Gastrocnemius medialis (tissue), 4 donors: ENCODE data around the gene CPA4. TPM values are rescaled to one million over a fixed set of nuclear protein-coding genes. Genes with fewer than 3 reads are reported as not detected.

Experiments
- ATAC-seq, 2 donors: fragments of 150-250 bp; one replicate each; pipeline ENCODE4 v1.9.1; 2016
- DNase-seq, 2 donors: peaks; one replicate each; pipeline ENCODE4 v3.0.0-alpha.2; 2019
- H3K27ac ChIP-seq, 4 donors: fragments of 200-600 bp; sonication (generic); 1 replicate in 1 of 4; 2 replicates in 3 of 4; pipeline ENCODE4 v1.5.1; 2016 to 2018; ENCODE audit warnings: mild to moderate bottlenecking in 2 of 4, moderate library complexity in 1 of 4
- H3K27me3 ChIP-seq, 3 donors: fragments of 200-600 bp; sonication (generic) in 2 of 3; 1 replicate in 1 of 3; 2 replicates in 2 of 3; pipeline versions ENCODE4 v1.5.1 to v1.6.0; 2016 to 2019; ENCODE audit warnings: mild to moderate bottlenecking in 1 of 3, moderate library complexity in 1 of 3
- H3K36me3 ChIP-seq, 2 donors: fragments of 200-600 bp; sonication (generic) in 1 of 2; one replicate each; pipeline ENCODE4 v1.5.1; 2017 to 2018
- H3K4me1 ChIP-seq, 2 donors: fragments of 200-600 bp; sonication (generic) in 1 of 2; one replicate each; pipeline ENCODE4 v1.5.1; 2016 to 2017; ENCODE audit warnings: mild to moderate bottlenecking in 2 of 2
- H3K4me3 ChIP-seq, 4 donors: fragments of 200-600 bp; sonication (generic) in 3 of 4; 1 replicate in 1 of 4; 2 replicates in 3 of 4; pipeline ENCODE4 v1.5.1; 2016 to 2019; ENCODE audit warnings: mild to moderate bottlenecking in 2 of 4
- H3K9me3 ChIP-seq, 3 donors: fragments of 200-600 bp; sonication (generic) in 2 of 3; 1 replicate in 1 of 3; 2 replicates in 2 of 3; pipeline ENCODE4 v1.5.1; 2016 to 2019
- CTCF ChIP-seq, 5 experiments: fragments of 450-650 bp in 3 of 5; fragments of 200-600 bp in 2 of 5; sonication (generic) in 2 of 5; IDR thresholded peaks in 4 of 5; conservative IDR thresholded peaks in 1 of 5; 1 replicate in 4 of 5; 2 replicates in 1 of 5; pipeline ENCODE4 v1.5.1; 2016 to 2019; ENCODE audit warnings: antibody characterized with exemption in 5 of 5, mild to moderate bottlenecking in 3 of 5, moderate library complexity in 3 of 5
- POLR2A ChIP-seq, 2 donors: fragments of 450-650 bp; IDR thresholded peaks; one replicate each; pipeline ENCODE4 v1.6.1; 2017; ENCODE audit warnings: antibody characterized with exemption in 2 of 2, mild to moderate bottlenecking in 2 of 2, moderate library complexity in 2 of 2
- in situ Hi-C, 4 donors: fragments of 200-750 bp; cut with MboI; loops; one replicate each; pipeline versions ENCODE4 v1.15.0 to v1.8.0; 2017; ENCODE audit warnings: low sequenced_read_pairs in 4 of 4
- intact Hi-C: fragments of 100-400 bp; cut with DNase I; formaldehyde crosslinking; loops from one replicate; pipeline ENCODE4 v1.15.1; 2023; ENCODE audit warnings: low total_unique reads
- total RNA-seq, 4 donors: library from RNA; depleted of rRNA; stranded (reverse); fragments of >200 nt; gene quantifications; one replicate each; pipeline versions ENCODE4 v1.1.0 to v1.2.3, GENCODE V29; 2016

The CPA4 gene
- total RNA-seq, 4 donors from 2014 or later = not detected

- in situ Hi-C loops = no loop called here
Measured at GRCh38 chr7:130333832-130334231, 40.9 kb downstream of the CPA4 start.

GRCh38 chr7:130334274-130334673 is 41.3 kb downstream of the CPA4 start:
- ATAC-seq (no peak), DNase-seq (no peak)
- no peak for TF ChIP-seq CTCF (IDR thresholded peaks at IDR 0.05 in 4 of 5, conservative IDR thresholded peaks at IDR 0.05 in 1 of 5)
- TF ChIP-seq POLR2A (IDR thresholded peaks at IDR 0.05) = no peak
- no peaks in the 10 kb centered on the region for H3K9me3 ChIP-seq
- no peak overlapping the region for H3K27ac ChIP-seq
- in situ Hi-C loops = no loop called here
- intact Hi-C loops = no loop called here
- H3K27me3 ChIP-seq = no peaks in the 10 kb centered on the region
- H3K4me3 ChIP-seq = no peak overlapping the region
- no peaks in the 10 kb centered on the region for H3K4me1 ChIP-seq
- no peaks in the 10 kb centered on the region for H3K36me3 ChIP-seq

More at GRCh38 chr7:130333832-130334231, 40.9 kb downstream of the CPA4 start:
- Histone ChIP-seq H3K27me3 (no peaks in the 10 kb centered on the region), H3K36me3 (no peaks in the 10 kb centered on the region), H3K27ac (no peak overlapping the region), H3K9me3 (no peaks in the 10 kb centered on the region), H3K4me1 (no peaks in the 10 kb centered on the region), H3K4me3 (no peak overlapping the region)
- ATAC-seq (no peak), DNase-seq (no peak)
- intact Hi-C loops = no loop called here
- no peak for TF ChIP-seq CTCF (IDR thresholded peaks at IDR 0.05 in 4 of 5, conservative IDR thresholded peaks at IDR 0.05 in 1 of 5)
- no peak for TF ChIP-seq POLR2A (IDR thresholded peaks at IDR 0.05)

- Histone ChIP-seq H3K9me3 (no peaks in the 10 kb centered on the region), H3K4me1 (no peaks in the 10 kb centered on the region), H3K27ac (no peak overlapping the region), H3K36me3 (no peaks in the 10 kb centered on the region), H3K4me3 (no peak overlapping the region), H3K27me3 (no peaks in the 10 kb centered on the region)
- ATAC-seq (no peak), DNase-seq (no peak)
- TF ChIP-seq POLR2A (IDR thresholded peaks at IDR 0.05) = no peak
- TF ChIP-seq CTCF (IDR thresholded peaks at IDR 0.05 in 4 of 5, conservative IDR thresholded peaks at IDR 0.05 in 1 of 5) = no peak
- intact Hi-C loops (no loop called here), in situ Hi-C loops (no loop called here)
Measured at GRCh38 chr7:130337410-130337971, 44.5 kb downstream of the CPA4 start.

- ATAC-seq (no peak), DNase-seq (no peak)
- no peak overlapping the region for H3K4me3 ChIP-seq
- H3K27me3 ChIP-seq = no peaks in the 10 kb centered on the region
- H3K27ac ChIP-seq = no peak overlapping the region
- TF ChIP-seq POLR2A (IDR thresholded peaks at IDR 0.05) (no peak), CTCF (IDR thresholded peaks at IDR 0.05 in 4 of 5, conservative IDR thresholded peaks at IDR 0.05 in 1 of 5) (no peak)
- no peaks in the 10 kb centered on the region for H3K9me3 ChIP-seq
- intact Hi-C loops (no loop called here), in situ Hi-C loops (no loop called here)
- H3K4me1 ChIP-seq = no peaks in the 10 kb centered on the region
- H3K36me3 ChIP-seq = no peaks in the 10 kb centered on the region
Measured at GRCh38 chr7:130338233-130338632, 45.3 kb downstream of the CPA4 start.

- TF ChIP-seq CTCF (IDR thresholded peaks at IDR 0.05 in 4 of 5, conservative IDR thresholded peaks at IDR 0.05 in 1 of 5) = no peak
- no peak for TF ChIP-seq POLR2A (IDR thresholded peaks at IDR 0.05)
- ATAC-seq = no peak
- H3K9me3 ChIP-seq = no peaks in the 10 kb centered on the region
- no peak overlapping the region for H3K27ac ChIP-seq
- H3K27me3 ChIP-seq = no peaks in the 10 kb centered on the region
- in situ Hi-C loops = no loop called here
- no peak overlapping the region for H3K4me3 ChIP-seq
- H3K36me3 ChIP-seq = no peaks in the 10 kb centered on the region
- DNase-seq = no peak
- intact Hi-C loops = no loop called here
- no peaks in the 10 kb centered on the region for H3K4me1 ChIP-seq
Measured at GRCh38 chr7:130341882-130342281, 48.9 kb downstream of the CPA4 start.
